HG03108 (cell line): ENCODE measurements around the gene RBMXL3.
"Not testable (repeated sequence)": the region's sequence is repeated elsewhere in the genome, so short reads cannot be mapped to it uniquely, and the experiment has no call there.

Experiments used
- ATAC-seq: cut with Tn5 transposase; IDR thresholded peaks from one replicate; pipeline ENCODE4 v1.9.1; 2021; ENCODE audit warnings: moderate library complexity; ENCODE audit not compliant: unreplicated experiment

Gene RBMXL3

DNA sequence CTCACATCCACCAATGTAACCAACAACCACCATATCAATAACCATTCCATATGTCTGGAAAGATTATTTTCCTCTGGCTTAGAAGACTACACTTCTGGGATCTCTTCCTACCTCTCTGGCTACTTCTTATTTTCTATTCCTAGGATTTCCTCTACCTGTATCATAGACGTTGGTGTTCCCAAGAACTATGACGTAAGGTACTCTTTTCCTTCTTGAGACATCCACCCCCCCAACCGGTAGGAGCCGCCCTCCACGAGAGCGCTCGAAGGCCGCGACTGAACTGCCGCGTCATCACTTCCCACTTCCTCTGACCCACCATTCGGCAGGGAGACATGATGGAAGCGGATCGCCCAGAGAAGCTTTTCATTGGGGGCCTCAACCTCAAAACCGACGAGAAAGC, at the start of gene RBMXL3:
TSS of gene RBMXL3 (plus strand) at position 301 of the 400 bp plus-strand sequence. CDS start at position 333, 32 bp downstream.
- ATAC-seq = no peak

GRCh38 chrX:115142057-115142456, 47.2 kb upstream of the RBMXL3 start:
- no peak for ATAC-seq

DNA sequence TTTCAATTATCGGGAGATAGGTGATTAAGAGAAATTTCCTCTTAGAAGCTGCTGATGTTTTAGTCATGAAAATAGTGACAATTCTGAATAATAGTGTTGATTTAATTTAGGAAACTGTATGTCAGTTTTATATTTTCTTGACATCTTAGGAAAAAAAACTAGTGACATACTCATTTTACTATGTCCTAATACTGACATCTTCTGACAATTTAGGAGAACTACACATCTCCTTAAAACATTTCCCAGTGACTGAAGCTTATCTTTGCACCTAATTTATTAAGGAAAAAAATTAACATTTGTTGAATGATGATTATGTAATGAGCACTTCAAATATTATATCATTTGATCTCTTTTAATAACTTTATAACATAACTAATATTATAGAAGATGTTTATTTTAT, 42.0 kb upstream of the RBMXL3 start:
- no peak for ATAC-seq

DNA sequence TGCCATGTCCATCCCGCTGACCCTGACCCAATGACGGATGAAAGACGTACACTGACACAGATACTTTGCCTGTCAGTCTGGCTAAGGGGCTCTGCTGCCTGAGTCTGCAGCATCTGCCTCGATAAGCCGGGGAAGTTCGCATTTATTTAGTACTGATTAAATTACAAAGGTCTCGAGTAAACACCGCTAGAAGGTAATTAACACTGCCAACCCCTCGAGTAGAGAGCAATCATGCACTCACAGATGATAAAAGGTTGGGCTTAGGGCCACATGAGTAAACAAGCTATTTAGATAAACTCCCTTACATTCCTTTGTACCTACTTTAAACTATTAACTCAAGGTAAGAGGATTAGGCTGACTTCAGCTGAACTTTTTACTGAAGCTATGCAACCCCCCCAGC, 16.0 kb upstream of the RBMXL3 start:
- no peak for ATAC-seq

DNA sequence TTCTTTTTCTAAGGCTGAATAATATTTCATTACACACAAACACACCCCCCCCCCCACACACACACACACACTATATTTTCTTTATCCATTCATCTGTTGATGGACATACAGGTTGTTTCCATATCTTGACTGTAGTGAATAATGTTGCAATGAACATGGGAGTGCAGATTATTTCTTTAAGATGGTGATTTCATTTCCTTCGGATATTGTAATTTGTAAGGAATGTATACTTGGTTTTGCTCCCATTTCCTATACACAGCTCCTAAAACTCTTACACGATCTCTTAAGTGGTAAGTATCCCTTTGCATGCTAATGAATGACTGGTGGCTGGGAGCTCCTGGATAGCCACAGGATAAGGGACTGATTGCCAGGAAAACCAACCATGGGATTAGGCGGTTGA, 14.7 kb upstream of the RBMXL3 start:
- no peak for ATAC-seq

DNA sequence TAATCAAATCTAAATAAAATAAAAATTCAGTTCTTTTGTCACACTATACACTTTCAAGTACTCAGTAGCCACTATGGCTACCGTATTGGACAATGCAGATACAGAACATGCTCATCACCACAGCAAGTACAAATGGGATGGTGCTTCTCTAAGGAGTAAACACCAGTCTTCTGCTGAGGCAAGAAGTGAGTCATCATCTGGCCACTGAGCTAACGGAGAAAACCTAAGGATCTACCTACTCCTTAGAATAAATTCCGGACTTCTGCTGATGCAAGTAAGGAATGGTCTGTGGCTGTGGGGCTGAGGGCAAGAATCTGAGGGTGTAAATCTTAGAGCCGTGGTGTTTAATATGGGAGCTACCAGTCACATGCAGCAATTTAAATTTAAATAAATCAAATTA, 11.3 kb upstream of the RBMXL3 start:
- ATAC-seq = no peak

DNA sequence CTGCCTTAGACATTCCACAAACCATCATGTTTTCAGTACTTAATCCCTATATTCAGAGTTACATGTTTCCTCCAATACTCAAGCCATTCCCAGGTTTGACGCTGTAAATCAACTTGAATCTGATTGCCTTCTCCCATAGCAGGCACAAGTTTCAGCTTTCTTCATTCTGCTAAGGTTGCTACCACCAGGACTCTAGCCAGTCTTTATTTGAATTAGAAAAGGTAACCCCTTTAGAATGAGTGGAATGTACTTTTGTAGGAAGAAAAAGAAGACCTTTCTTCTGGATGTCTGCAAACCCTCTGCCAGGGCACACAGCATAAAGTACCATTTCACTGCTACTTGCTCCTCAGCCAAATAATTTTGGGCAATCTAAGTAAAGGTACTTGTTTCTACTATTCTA, 10.7 kb upstream of the RBMXL3 start:
- no peak for ATAC-seq

GRCh38 chrX:115183980-115184379, 5.2 kb upstream of the RBMXL3 start:
- no peak for ATAC-seq

GRCh38 chrX:115189646-115190635, 731 bp downstream of the RBMXL3 start:
- ATAC-seq = no peak

DNA sequence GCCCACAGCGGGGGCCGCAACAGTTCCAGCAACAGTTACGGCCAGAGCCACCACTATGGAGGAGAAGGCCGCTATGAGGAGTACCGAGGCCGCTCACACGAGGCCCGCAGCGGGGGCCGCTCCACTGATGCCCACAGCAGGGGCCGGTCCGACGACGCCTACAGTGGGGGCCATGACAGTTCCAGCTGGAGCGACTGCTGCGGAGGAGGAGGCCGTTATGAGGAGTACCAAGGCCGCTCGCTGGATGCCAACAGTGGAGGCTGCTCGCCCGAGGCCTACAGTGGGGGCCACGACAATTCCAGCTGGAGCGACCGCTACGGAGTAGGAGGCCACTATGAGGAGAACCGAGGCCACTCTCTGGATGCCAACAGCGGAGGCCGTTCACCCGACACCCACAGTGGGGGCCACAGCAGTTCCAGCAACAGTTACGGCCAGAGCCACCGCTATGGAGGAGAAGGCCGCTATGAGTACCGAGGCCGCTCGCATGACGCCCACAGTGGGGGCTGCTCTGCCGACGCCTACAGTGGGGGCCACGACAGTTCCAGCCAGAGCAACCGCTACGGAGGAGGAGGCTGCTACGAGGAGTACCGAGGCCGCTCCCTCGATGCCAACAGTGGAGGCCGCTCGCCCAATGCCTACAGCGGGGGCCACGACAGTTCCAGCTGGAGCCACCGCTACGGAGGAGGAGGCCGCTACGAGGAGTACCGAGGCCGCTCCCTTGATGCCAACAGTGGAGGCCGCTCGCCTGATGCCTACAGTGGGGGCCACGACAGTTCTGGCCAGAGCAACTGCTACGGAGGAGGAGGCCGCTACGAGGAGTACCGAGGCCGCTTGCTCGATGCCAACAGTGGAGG, 1.7 kb downstream of the RBMXL3 start:
- no peak for ATAC-seq

DNA sequence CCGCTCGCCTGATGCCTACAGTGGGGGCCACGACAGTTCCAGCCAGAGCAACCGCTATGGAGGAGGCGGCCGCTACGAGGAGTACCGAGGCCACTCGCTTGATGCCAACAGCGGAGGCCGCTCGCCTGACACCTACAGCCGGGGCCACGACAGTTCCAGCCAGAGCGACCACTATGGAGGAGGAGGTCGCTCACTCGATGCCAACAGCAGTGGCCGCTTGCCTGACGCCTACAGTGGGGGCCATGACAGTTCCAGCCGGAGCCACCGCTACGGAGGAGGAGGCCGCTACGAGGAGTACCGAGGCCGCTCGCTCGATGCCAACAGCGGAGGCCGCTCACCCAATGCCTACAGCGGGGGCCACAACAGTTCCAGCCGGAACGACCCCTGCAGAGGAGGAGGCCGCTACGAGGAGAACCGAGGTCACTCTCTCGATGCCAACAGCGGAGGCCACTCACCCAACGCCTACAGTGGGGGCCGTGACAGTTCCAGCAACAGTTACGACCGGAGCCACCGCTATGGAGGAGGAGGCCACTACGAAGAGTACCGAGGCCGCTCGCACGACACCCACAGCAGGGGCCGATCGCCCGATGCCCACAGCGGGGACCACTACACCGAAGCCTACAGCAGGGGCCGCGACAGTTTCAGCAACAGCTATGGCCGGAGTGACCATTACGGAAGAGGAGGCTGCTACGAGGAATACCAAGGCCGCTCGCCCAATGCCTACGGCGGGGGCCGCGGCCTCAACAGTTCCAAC, 2.5 kb downstream of the RBMXL3 start:
- ATAC-seq = no peak

DNA sequence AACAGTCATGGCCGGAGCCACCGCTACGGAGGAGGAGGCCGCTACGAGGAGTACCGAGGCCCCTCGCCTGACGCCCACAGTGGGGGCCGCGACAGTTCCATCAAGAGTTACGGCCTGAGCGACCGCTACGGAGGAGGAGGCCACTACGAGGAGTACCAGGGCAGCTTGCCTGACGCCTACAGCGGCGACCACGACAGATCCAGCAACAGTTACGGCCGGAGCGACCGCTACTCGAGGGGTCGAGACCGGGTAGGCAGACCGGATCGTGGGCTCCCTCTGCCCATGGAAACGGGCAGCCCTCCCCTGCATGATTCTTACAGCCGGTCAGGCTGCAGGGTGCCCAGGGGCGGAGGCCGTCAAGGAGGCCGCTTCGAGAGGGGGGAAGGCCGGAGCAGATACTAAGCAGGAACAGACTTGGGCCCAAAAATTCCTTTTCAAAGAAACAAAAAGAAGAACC, 3.1 kb downstream of the RBMXL3 start:
- ATAC-seq = no peak

DNA sequence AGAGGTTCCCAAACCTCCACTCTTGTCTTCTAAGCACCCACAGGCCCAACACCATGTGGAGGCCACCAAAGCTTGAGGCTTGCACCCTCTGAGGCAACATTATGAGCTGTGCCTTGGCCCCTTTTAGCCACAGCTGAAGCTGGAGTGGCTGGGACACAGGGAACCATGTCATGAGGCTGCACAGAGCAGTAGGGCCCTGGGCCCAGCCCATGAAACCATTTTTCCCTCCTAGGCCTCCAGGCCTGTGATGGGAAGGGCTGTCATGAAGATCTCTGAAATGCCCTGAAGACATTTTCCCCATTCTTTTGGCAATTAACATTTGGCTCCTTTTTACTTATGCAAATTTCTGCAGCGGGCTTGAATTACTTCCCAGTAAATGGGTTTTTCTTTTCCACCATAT, 14.8 kb downstream of the RBMXL3 start:
- ATAC-seq = no peak

- not testable (repeated sequence) for ATAC-seq
Observed at GRCh38 chrX:115209547-115209946, 20.3 kb downstream of the RBMXL3 start.

DNA sequence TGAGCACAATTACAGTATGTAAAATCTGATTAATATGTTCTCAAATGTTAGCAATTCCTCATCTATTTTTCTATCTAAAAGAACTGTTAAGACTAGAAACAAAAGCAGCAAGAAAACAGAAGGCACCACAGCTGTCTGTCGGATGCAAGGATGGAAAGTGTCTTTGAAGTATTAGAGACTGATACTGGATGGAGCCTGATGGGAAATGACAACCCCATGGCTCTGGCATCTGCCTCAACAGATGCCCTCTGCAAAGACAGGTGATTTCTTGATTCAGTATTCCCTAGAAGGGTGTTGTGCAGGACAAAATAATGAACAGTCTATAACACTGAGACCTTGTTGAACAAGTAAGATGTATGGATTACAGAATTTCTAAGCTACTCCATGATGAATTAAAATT, 24.9 kb downstream of the RBMXL3 start:
- ATAC-seq = no peak

DNA sequence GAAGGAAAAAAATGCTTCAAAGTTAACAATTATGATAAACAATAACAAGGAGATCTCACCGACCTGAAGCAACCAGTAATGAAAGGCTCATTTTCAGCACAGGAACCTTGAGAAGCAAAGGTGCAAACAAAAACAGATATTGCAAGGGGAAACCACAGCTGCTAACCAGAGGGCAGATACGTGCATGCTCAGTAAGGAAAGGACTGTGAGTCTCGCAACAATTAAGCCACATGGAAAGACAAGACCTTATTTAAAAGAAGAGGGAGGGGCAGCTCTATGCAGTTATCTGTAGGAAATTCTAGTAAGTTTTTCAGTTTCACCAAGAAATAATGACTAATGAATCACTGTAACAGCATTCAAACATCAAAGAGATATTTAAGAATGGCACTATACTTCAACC, 25.4 kb downstream of the RBMXL3 start:
- ATAC-seq = no peak

- ATAC-seq = not testable (repeated sequence)
Observed at GRCh38 chrX:115217346-115217745, 28.1 kb downstream of the RBMXL3 start.

DNA sequence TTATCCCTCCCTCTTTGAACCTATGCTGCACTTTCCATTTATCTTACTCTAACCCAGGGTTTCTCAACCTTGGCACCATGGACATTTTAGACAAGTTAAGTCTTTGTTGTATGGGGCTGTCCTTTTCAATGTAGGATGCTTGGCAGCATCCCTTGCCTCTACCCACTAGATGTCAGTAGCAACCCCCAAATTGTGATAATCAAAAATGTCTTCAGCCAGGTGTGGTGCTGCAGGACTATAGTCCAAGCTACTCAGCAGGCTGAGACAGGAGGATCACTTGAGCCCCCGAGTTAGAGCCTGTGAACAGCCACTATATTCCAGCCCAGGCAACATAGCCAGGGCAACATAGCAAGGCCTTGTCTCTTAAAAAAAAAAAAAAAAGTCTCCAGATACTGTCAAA, 37.7 kb downstream of the RBMXL3 start:
- no peak for ATAC-seq

- no peak for ATAC-seq
Observed at GRCh38 chrX:115229337-115230003, 40.3 kb downstream of the RBMXL3 start.

GRCh38 chrX:115232933-115233496, 43.8 kb downstream of the RBMXL3 start:
- no peak for ATAC-seq
